ENCODE data around the gene SYNE2. TPM values are rescaled to one million over a fixed set of nuclear protein-coding genes. Genes with fewer than 3 reads are reported as not detected.

Gene SYNE2
- total RNA-seq, 1 donor from 2014 or later: 28.4 TPM

DNA sequence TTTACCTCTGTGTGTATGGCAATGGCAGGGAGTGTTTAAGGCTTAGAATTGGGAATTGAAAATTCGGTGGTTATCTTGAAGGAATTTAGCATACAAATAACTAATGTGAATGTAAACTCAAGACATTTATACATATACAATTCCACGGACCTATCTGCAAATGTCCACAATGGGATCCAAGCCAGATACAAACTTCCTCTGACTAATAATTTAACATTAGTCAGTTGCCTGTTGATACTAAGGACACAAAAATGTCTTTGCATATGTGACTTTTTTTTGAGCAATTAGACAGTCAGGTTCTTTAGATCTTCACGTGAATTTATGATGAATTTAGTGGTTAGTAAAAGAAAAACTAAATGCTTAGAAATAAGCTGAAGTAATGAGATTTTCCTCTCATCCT, 400.9 kb downstream of the SYNE2 start:
- H3K27ac Mint-ChIP-seq (ENCODE audit: unreplicated experiment): no peak overlapping the region
- H3K27me3 Mint-ChIP-seq (ENCODE audit: unreplicated experiment): peaks cover 13% of the 10 kb centered on the region
- no peak overlapping the region for H3K4me3 Mint-ChIP-seq (ENCODE audit: unreplicated experiment)
- H3K4me1 Mint-ChIP-seq (ENCODE audit: unreplicated experiment): no peaks in the 10 kb centered on the region
- no peaks in the 10 kb centered on the region for H3K36me3 Mint-ChIP-seq (ENCODE audit: unreplicated experiment)
- no peaks in the 10 kb centered on the region for H3K9me3 Mint-ChIP-seq (ENCODE audit: unreplicated experiment)
- TF ChIP-seq, protein P1, sequence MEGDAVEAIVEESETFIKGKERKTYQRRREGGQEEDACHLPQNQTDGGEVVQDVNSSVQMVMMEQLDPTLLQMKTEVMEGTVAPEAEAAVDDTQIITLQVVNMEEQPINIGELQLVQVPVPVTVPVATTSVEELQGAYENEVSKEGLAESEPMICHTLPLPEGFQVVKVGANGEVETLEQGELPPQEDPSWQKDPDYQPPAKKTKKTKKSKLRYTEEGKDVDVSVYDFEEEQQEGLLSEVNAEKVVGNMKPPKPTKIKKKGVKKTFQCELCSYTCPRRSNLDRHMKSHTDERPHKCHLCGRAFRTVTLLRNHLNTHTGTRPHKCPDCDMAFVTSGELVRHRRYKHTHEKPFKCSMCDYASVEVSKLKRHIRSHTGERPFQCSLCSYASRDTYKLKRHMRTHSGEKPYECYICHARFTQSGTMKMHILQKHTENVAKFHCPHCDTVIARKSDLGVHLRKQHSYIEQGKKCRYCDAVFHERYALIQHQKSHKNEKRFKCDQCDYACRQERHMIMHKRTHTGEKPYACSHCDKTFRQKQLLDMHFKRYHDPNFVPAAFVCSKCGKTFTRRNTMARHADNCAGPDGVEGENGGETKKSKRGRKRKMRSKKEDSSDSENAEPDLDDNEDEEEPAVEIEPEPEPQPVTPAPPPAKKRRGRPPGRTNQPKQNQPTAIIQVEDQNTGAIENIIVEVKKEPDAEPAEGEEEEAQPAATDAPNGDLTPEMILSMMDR (IDR thresholded peaks at IDR 0.05): no peak
- no peak for DNase-seq (ENCODE audit: extremely low spot score, unreplicated experiment)

DNA sequence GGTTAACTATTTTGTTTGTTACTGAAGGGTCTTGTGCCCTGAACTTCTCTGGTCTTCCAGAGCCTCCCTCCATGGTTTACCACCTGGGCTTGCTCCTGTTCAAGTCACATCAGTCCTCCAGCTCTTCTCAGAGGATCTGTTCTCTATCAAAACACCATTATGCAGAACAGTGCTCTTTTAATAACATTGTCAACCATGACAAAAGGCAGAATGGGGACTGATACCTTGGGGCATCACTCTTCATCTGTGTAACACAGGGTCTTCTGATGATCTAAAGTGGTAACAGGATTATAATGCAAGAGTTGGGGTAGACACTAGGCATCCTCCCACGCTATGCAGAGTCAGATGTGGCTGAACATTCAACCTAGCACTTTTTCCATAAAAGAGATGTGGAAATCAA, 403.0 kb downstream of the SYNE2 start:
- Mint-ChIP-seq H3K27ac (ENCODE audit: unreplicated experiment) (no peak overlapping the region), H3K9me3 (ENCODE audit: unreplicated experiment) (no peaks in the 10 kb centered on the region), H3K36me3 (ENCODE audit: unreplicated experiment) (no peaks in the 10 kb centered on the region), H3K4me1 (ENCODE audit: unreplicated experiment) (no peaks in the 10 kb centered on the region), H3K4me3 (ENCODE audit: unreplicated experiment) (no peak overlapping the region), H3K27me3 (ENCODE audit: unreplicated experiment) (peaks cover under 1% of the 10 kb centered on the region)
- TF ChIP-seq, protein P1 (IDR thresholded peaks at IDR 0.05): no peak
- no peak for DNase-seq (ENCODE audit: extremely low spot score, unreplicated experiment)

DNA sequence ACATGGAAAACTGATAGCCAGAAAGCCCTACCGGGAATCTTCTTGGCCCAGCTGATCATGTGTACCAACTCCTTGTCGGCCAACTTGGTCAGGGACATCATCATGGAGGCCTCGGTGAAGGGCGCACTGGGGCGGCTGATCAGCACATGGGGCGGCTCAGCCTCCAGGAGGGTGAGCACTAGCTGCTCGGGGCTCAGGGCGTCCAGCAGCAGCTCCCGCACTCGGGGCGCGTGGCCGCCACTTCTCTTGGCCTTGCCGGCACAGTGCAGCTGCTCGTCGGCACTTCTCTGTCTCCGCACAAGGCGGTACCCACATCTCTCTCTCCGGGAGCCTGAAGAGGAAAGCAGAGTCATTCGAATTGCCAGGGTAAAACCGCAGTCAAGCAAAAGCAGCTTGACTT, 407.6 kb downstream of the SYNE2 start:
- H3K36me3 Mint-ChIP-seq (ENCODE audit: unreplicated experiment): no peaks in the 10 kb centered on the region
- no peaks in the 10 kb centered on the region for H3K27me3 Mint-ChIP-seq (ENCODE audit: unreplicated experiment)
- no peak for DNase-seq (ENCODE audit: extremely low spot score, unreplicated experiment)
- H3K4me1 Mint-ChIP-seq (ENCODE audit: unreplicated experiment): no peaks in the 10 kb centered on the region
- H3K27ac Mint-ChIP-seq (ENCODE audit: unreplicated experiment): no peak overlapping the region
- no peak overlapping the region for H3K4me3 Mint-ChIP-seq (ENCODE audit: unreplicated experiment)
- H3K9me3 Mint-ChIP-seq (ENCODE audit: unreplicated experiment): no peaks in the 10 kb centered on the region
- TF ChIP-seq, protein P1 (IDR thresholded peaks at IDR 0.05): no peak

DNA sequence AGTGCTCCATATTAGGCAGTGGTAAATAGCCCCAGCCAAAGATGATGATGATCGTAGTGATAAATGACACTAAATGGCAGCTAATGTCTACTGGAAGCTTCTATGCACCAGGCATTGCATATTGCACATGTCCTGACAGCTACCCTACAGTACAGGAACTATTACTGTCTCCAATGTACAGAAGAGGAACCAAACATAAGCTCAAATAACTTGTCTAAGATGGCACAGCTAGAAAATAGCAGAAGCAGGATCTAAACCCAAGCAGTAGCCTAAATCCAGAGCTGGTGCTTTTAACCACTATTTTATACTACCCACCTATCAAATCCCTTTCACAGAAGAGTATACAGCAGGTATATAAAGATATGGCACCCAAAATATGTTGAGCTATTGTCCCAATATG, 412.4 kb downstream of the SYNE2 start:
- Mint-ChIP-seq H3K4me3 (ENCODE audit: unreplicated experiment) (no peak overlapping the region), H3K36me3 (ENCODE audit: unreplicated experiment) (no peaks in the 10 kb centered on the region), H3K9me3 (ENCODE audit: unreplicated experiment) (no peaks in the 10 kb centered on the region), H3K4me1 (ENCODE audit: unreplicated experiment) (peaks cover 2% of the 10 kb centered on the region), H3K27me3 (ENCODE audit: unreplicated experiment) (no peaks in the 10 kb centered on the region), H3K27ac (ENCODE audit: unreplicated experiment) (no peak overlapping the region)
- TF ChIP-seq, protein P1 (IDR thresholded peaks at IDR 0.05): no peak
- DNase-seq (ENCODE audit: extremely low spot score, unreplicated experiment): no peak

DNA sequence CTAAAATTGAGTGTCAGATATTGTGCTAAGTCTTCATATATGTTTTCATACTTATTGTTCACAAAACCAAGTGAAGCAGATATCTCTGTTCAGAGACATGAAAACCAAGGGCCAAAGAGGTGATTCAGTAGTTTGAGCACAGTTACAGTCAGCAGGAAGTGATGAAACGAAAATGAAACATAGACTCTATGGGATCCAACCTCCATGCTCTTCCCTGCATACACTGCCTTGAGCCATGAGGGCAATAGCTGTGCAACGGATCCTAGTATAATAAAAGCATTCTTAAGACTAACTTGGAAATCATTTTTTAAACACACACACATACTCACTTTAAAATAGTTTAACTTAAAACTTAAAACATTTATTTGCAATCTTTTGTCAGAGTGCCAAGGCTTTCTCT, 413.4 kb downstream of the SYNE2 start:
- H3K27ac Mint-ChIP-seq (ENCODE audit: unreplicated experiment): no peak overlapping the region
- no peak for DNase-seq (ENCODE audit: extremely low spot score, unreplicated experiment)

More for the DNA sequence above, 413.4 kb downstream of the SYNE2 start:
- H3K4me1 Mint-ChIP-seq (ENCODE audit: unreplicated experiment): peaks cover 2% of the 10 kb centered on the region
- H3K4me3 Mint-ChIP-seq (ENCODE audit: unreplicated experiment): no peak overlapping the region
- TF ChIP-seq, protein P1 (IDR thresholded peaks at IDR 0.05): no peak
- H3K9me3 Mint-ChIP-seq (ENCODE audit: unreplicated experiment): no peaks in the 10 kb centered on the region
- no peaks in the 10 kb centered on the region for H3K27me3 Mint-ChIP-seq (ENCODE audit: unreplicated experiment)
- H3K36me3 Mint-ChIP-seq (ENCODE audit: unreplicated experiment): no peaks in the 10 kb centered on the region

Measured in osteocyte (in vitro differentiated cells).